HG02798 (cell line): ENCODE data around the gene PPRC1.
A peak's percentile ranks its signal among the peaks of the same experiment; 100 is the strongest.

ENCODE experiments used
- ATAC-seq: cut with Tn5 transposase; IDR thresholded peaks from one replicate; pipeline ENCODE4 v1.9.1; 2021; ENCODE audit warnings: mild to moderate bottlenecking; ENCODE audit not compliant: unreplicated experiment, poor library complexity

The PPRC1 gene

GRCh38 chr10:102118867-102119266 lies 14.0 kb upstream of the PPRC1 start:
- no peak for ATAC-seq

GRCh38 chr10:102119417-102120141 lies 13.3 kb upstream of the PPRC1 start:
- no peak for ATAC-seq

- ATAC-seq = peak; percentile 65
Measured at GRCh38 chr10:102120142-102120990, 12.5 kb upstream of the PPRC1 start, which contains the start of gene LDB1. Gene LDB1 (minus strand): TSS chr10:102120368. CDS start chr10:102120110, 258 bp downstream.

GRCh38 chr10:102120991-102121738 lies 11.7 kb upstream of the PPRC1 start:
- ATAC-seq = no peak

- no peak for ATAC-seq
Measured at GRCh38 chr10:102121739-102122372, 11.0 kb upstream of the PPRC1 start.

- no peak for ATAC-seq
Measured at GRCh38 chr10:102122450-102122849, 10.4 kb upstream of the PPRC1 start.

- ATAC-seq = no peak
Measured at GRCh38 chr10:102123223-102123622, 9.6 kb upstream of the PPRC1 start.

- ATAC-seq = no peak
Measured at GRCh38 chr10:102131286-102132170, 1.3 kb upstream of the PPRC1 start.

GRCh38 chr10:102132193-102132562 lies 662 bp upstream of the PPRC1 start:
- no peak for ATAC-seq

- ATAC-seq = no peak
Measured at GRCh38 chr10:102133373-102134195, 744 bp downstream of the PPRC1 start.

GRCh38 chr10:102134416-102134815 lies 1.6 kb downstream of the PPRC1 start:
- no peak for ATAC-seq

GRCh38 chr10:102135956-102136526 lies 3.2 kb downstream of the PPRC1 start:
- ATAC-seq = no peak

GRCh38 chr10:102139281-102140110 lies 6.7 kb downstream of the PPRC1 start:
- ATAC-seq = no peak

- no peak for ATAC-seq
Measured at GRCh38 chr10:102140218-102140617, 7.4 kb downstream of the PPRC1 start.

- no peak for ATAC-seq
Measured at GRCh38 chr10:102140913-102141540, 8.2 kb downstream of the PPRC1 start.

GRCh38 chr10:102141583-102142107 lies 8.8 kb downstream of the PPRC1 start:
- no peak for ATAC-seq

GRCh38 chr10:102146971-102147428 lies 14.2 kb downstream of the PPRC1 start:
- no peak for ATAC-seq
